A549 (cell line): ENCODE data around the gene ADAMTS2. TPM values are rescaled to one million over a fixed set of nuclear protein-coding genes. Genes with fewer than 3 reads are reported as not detected.

Source experiments
- ATAC-seq, 2 experiments: fragments of 200-7000 bp in 1 of 2; fragments of >200 bp in 1 of 2; cut with Nextera tagmentation in 1 of 2; cut with Tn5 transposase in 1 of 2; 3 replicates each; pipeline versions ENCODE4 v1.8.0 to v1.9.1; 2018 to 2020; ENCODE audit warnings: mild to moderate bottlenecking in 1 of 2, moderate library complexity in 1 of 2
- CTCF ChIA-PET: fragments of 300-600 bp; sonication (Branson Sonifier 250); formaldehyde crosslinking; extraction: SDS; loops from one replicate; lab custom pipeline; 2021; ENCODE audit warnings: antibody characterized with exemption, inconsistent platforms; lab: Yijun Ruan, JAX
- POLR2A ChIA-PET: fragments of 350-600 bp; formaldehyde crosslinking; extraction: SDS; loops from one replicate; lab custom pipeline; 2021; ENCODE audit warnings: antibody characterized with exemption, inconsistent platforms; lab: Yijun Ruan, JAX
- DNase-seq, 2 experiments: peaks; one replicate each; pipeline versions ENCODE4 v3.0.0 to v3.0.0-alpha.2; 2011 to 2016; ENCODE audit warnings: low read depth in 1 of 2, low spot score in 1 of 2
- FAIRE-seq: peaks from 2 replicates; lab custom pipeline; 2011; peaks lifted over from hg19 to GRCh38; lab: Jason Lieb, UNC
- H3K27ac ChIP-seq, 2 experiments: fragments of >200 bp; sonication (Bioruptor Twin); formaldehyde crosslinking; 3 replicates each; pipeline ENCODE4 v1.5.1; 2016 to 2017
- H3K4me1 ChIP-seq: fragments of >200 bp; sonication (Bioruptor Twin); formaldehyde crosslinking; 3 replicates; pipeline ENCODE4 v1.6.1; 2016
- H3K4me2 ChIP-seq: fragments of >200 bp; sonication (Bioruptor Twin); formaldehyde crosslinking; 3 replicates; pipeline ENCODE4 v1.6.1; 2016
- H3K4me3 ChIP-seq: fragments of >200 bp; sonication (Bioruptor Twin); formaldehyde crosslinking; 3 replicates; pipeline ENCODE4 v1.5.1; 2016
- H3K9me3 ChIP-seq: fragments of >200 bp; sonication (Bioruptor Twin); formaldehyde crosslinking; 3 replicates; pipeline ENCODE4 v1.6.1; 2016
- CBX2 ChIP-seq: fragments of 200-600 bp; sonication (generic); IDR thresholded peaks from 2 replicates; pipeline ENCODE4 v1.6.1; 2016; ENCODE audit warnings: low read depth, mild to moderate bottlenecking, borderline replicate concordance
- CHD2 ChIP-seq: fragments of 150-350 bp; IDR thresholded peaks from 2 replicates; pipeline ENCODE4 v1.6.1; 2014; ENCODE audit warnings: low read length; ENCODE audit not compliant: partially characterized antibody
- E2F6 ChIP-seq: IDR thresholded peaks from 2 replicates; pipeline ENCODE4 v1.6.1; 2012; ENCODE audit warnings: low read depth, borderline replicate concordance
- EP300 ChIP-seq, 2 experiments: fragments of >200 bp; sonication (Bioruptor Twin); formaldehyde crosslinking; IDR thresholded peaks; 2 replicates in 1 of 2; 3 replicates in 1 of 2; pipeline ENCODE4 v1.6.1; 2016 to 2017
- ESRRA ChIP-seq: fragments of 150-350 bp; IDR thresholded peaks from 2 replicates; pipeline ENCODE4 v1.6.1; 2014; ENCODE audit warnings: mild to moderate bottlenecking, low read length, borderline replicate concordance
- FOSB ChIP-seq: fragments of 250-450 bp; sonication (Bioruptor Pico); IDR thresholded peaks from 2 replicates; pipeline ENCODE4 v1.5.0; 2020; ENCODE audit warnings: mild to moderate bottlenecking, moderate library complexity
- FOXS1 ChIP-seq: fragments of 250-450 bp; sonication (Bioruptor Pico); IDR thresholded peaks from 2 replicates; pipeline ENCODE4 v1.5.0; 2020; ENCODE audit warnings: mild to moderate bottlenecking, moderate library complexity
- HDAC2 ChIP-seq: fragments of 200-600 bp; sonication (generic); IDR thresholded peaks from 2 replicates; pipeline ENCODE4 v1.6.1; 2016
- HES2 ChIP-seq: fragments of >200 bp; sonication (Bioruptor Twin); formaldehyde crosslinking; IDR thresholded peaks from 2 replicates; pipeline ENCODE4 v1.6.1; 2016
- HEYL ChIP-seq: fragments of 250-450 bp; sonication (Bioruptor Pico); IDR thresholded peaks from 2 replicates; pipeline ENCODE4 v1.8.0; 2021; ENCODE audit warnings: mild to moderate bottlenecking, moderate library complexity
- HOXA7 ChIP-seq: fragments of 250-450 bp; sonication (Bioruptor Pico); IDR thresholded peaks from 2 replicates; pipeline ENCODE4 v1.5.0; 2020; ENCODE audit warnings: mild to moderate bottlenecking, moderate library complexity
- HOXB13 ChIP-seq: fragments of 250-450 bp; sonication (Bioruptor Pico); IDR thresholded peaks from 2 replicates; pipeline ENCODE4 v1.5.0; 2020; ENCODE audit warnings: low read depth, mild to moderate bottlenecking, moderate library complexity
- JUN ChIP-seq, 2 experiments: fragments of >200 bp; sonication (Bioruptor Twin); formaldehyde crosslinking; IDR thresholded peaks; 2 replicates in 1 of 2; 3 replicates in 1 of 2; pipeline ENCODE4 v1.6.1; 2016 to 2017
- MAFK ChIP-seq: fragments of 450-650 bp; IDR thresholded peaks from 2 replicates; pipeline ENCODE4 v1.6.1; 2014; ENCODE audit not compliant: partially characterized antibody
- NFE2L2 ChIP-seq: fragments of 150-350 bp; conservative IDR thresholded peaks from 2 replicates; pipeline ENCODE4 v1.6.1; 2014; ENCODE audit warnings: low read length
- PBX3 ChIP-seq: IDR thresholded peaks from 2 replicates; pipeline ENCODE4 v1.6.1; 2012
- PHF8 ChIP-seq: fragments of 200-600 bp; sonication (generic); IDR thresholded peaks from 2 replicates; pipeline ENCODE4 v1.6.1; 2016; ENCODE audit warnings: low read depth, mild to moderate bottlenecking, antibody characterized with exemption, moderate library complexity, borderline replicate concordance
- POLR2A ChIP-seq: IDR thresholded peaks from 2 replicates; pipeline ENCODE4 v1.6.1; 2012; ENCODE audit warnings: mild to moderate bottlenecking, low read length
- POLR2AphosphoS2 ChIP-seq: conservative IDR thresholded peaks from 2 replicates; pipeline ENCODE4 v1.6.1; 2012; ENCODE audit warnings: low read length, improper control_type of control experiment, inconsistent platforms
- RAD21 ChIP-seq, 2 experiments: fragments of >200 bp in 1 of 2; sonication (Bioruptor Twin) in 1 of 2; formaldehyde crosslinking in 1 of 2; IDR thresholded peaks in 1 of 2; conservative IDR thresholded peaks in 1 of 2; 2 replicates in 1 of 2; 3 replicates in 1 of 2; pipeline ENCODE4 v1.6.1; 2012 to 2018; ENCODE audit warnings: inconsistent platforms in 1 of 2
- RCOR1 ChIP-seq: fragments of 150-350 bp; IDR thresholded peaks from 2 replicates; pipeline ENCODE4 v1.6.1; 2014; ENCODE audit warnings: antibody characterized with exemption, low read length, low read depth
- RFX5 ChIP-seq: fragments of 450-650 bp; IDR thresholded peaks from 2 replicates; pipeline ENCODE4 v1.7.1; 2014; ENCODE audit warnings: antibody characterized with exemption, mild to moderate bottlenecking, moderate library complexity
- TFCP2L1 ChIP-seq: fragments of 250-450 bp; sonication (Bioruptor Pico); IDR thresholded peaks from 2 replicates; pipeline ENCODE4 v1.5.0; 2021; ENCODE audit warnings: mild to moderate bottlenecking
- ZC3H11A ChIP-seq: fragments of 450-650 bp; IDR thresholded peaks from 2 replicates; pipeline ENCODE4 v1.6.1; 2014; ENCODE audit warnings: antibody characterized with exemption, mild to moderate bottlenecking
- ZNF302 ChIP-seq: fragments of 250-450 bp; sonication (Bioruptor Pico); IDR thresholded peaks from 2 replicates; pipeline ENCODE4 v1.9.0; 2021; ENCODE audit warnings: inconsistent platforms, mild to moderate bottlenecking, moderate library complexity
- ZSCAN20 ChIP-seq: fragments of 250-450 bp; sonication (Bioruptor Pico); IDR thresholded peaks from 2 replicates; pipeline ENCODE4 v1.8.0; 2022; ENCODE audit warnings: mild to moderate bottlenecking, moderate library complexity
- WGBS: methylation state at CpG from one replicate; pipeline ENCODE4 v1.1.6; 2017; ENCODE audit errors: missing lambda C conversion rate; 5-methylcytosine and 5-hydroxymethylcytosine counted together
- polyA plus RNA-seq, 4 experiments: library from polyadenylated mRNA; depleted of rRNA in 3 of 4; stranded (reverse); fragments of >200 nt; fragmentation: RNase III in 1 of 4; extraction: RNeasy Plus Mini Kit Qiagen cat#74134 plus additional on column Dnase treatment in 1 of 4; gene quantifications; 2 replicates in 3 of 4; 3 replicates in 1 of 4; pipeline ENCODE4 v1.2.3, GENCODE V29; 2011 to 2017
- TF ChIP-seq, protein P1 (sequence below): fragments of >200 bp; sonication (Bioruptor Twin); formaldehyde crosslinking; IDR thresholded peaks from 3 replicates; pipeline ENCODE4 v1.5.1; 2016

ADAMTS2 gene
- polyA plus RNA-seq, 2 of the 4 experiments (the other 2 are of a cell fraction) = not detected

- ATAC-seq (no peak), FAIRE-seq (no peak), DNase-seq (no peak)
- POLR2A ChIA-PET = no interaction called here
- Histone ChIP-seq H3K4me1 (no peaks in the 10 kb centered on the region), H3K9me3 (no peaks in the 10 kb centered on the region; the same call in 1 of the 3 replicates), H3K4me2 (no peak overlapping the region), H3K4me3 (no peak overlapping the region), H3K27ac (no peak overlapping the region)
- TF ChIP-seq CHD2 = no peak
- TF ChIP-seq ZC3H11A = no peak
- no peak for TF ChIP-seq EP300 (IDR thresholded peaks at IDR 0.05)
- TF ChIP-seq RCOR1 = no peak
- no peak for TF ChIP-seq PBX3
- TF ChIP-seq FOSB (CRISPR knock-in tag) = no peak
- no peak for TF ChIP-seq RAD21 (conservative IDR thresholded peaks at IDR 0.05 in 1 of 2, IDR thresholded peaks at IDR 0.05 in 1 of 2)
- no peak for TF ChIP-seq RFX5
- TF ChIP-seq CBX2 = no peak
- no peak for TF ChIP-seq POLR2AphosphoS2
- no peak for TF ChIP-seq HES2
- TF ChIP-seq HEYL = no peak
- CTCF ChIA-PET = no interaction called here
- WGBS = 32% methylated on average over 7 of the region's 7 CpGs
These were observed 53.1 kb downstream of the ADAMTS2 start for GRCh38 chr5:179292202-179292601.

- DNase-seq (no peak), FAIRE-seq (no peak), ATAC-seq (no peak)
- Histone ChIP-seq H3K4me2 (no peak overlapping the region), H3K9me3 (no peaks in the 10 kb centered on the region; the same call in 1 of the 3 replicates), H3K4me3 (no peak overlapping the region), H3K4me1 (no peaks in the 10 kb centered on the region), H3K27ac (no peak overlapping the region)
- POLR2A ChIA-PET = no interaction called here
- WGBS = 26% methylated on average over 8 of the region's 19 CpGs
- CTCF ChIA-PET = no interaction called here
- no peak for TF ChIP-seq HDAC2
- TF ChIP-seq HOXA7 (CRISPR knock-in tag) = no peak
- TF ChIP-seq, protein P1, sequence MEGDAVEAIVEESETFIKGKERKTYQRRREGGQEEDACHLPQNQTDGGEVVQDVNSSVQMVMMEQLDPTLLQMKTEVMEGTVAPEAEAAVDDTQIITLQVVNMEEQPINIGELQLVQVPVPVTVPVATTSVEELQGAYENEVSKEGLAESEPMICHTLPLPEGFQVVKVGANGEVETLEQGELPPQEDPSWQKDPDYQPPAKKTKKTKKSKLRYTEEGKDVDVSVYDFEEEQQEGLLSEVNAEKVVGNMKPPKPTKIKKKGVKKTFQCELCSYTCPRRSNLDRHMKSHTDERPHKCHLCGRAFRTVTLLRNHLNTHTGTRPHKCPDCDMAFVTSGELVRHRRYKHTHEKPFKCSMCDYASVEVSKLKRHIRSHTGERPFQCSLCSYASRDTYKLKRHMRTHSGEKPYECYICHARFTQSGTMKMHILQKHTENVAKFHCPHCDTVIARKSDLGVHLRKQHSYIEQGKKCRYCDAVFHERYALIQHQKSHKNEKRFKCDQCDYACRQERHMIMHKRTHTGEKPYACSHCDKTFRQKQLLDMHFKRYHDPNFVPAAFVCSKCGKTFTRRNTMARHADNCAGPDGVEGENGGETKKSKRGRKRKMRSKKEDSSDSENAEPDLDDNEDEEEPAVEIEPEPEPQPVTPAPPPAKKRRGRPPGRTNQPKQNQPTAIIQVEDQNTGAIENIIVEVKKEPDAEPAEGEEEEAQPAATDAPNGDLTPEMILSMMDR = no peak
- no peak for TF ChIP-seq E2F6
- TF ChIP-seq POLR2A = no peak
- no peak for TF ChIP-seq CBX2
These were observed 54.4 kb downstream of the ADAMTS2 start for GRCh38 chr5:179290681-179291540.

GRCh38 chr5:179289756-179290385 lies 55.4 kb downstream of the ADAMTS2 start:
- TF ChIP-seq MAFK (no peak), TFCP2L1 (CRISPR knock-in tag) (no peak), HES2 (no peak), NFE2L2 (no peak), ZSCAN20 (no peak), PHF8 (no peak), HOXB13 (no peak), JUN (IDR thresholded peaks at IDR 0.05) (no peak), E2F6 (no peak), HDAC2 (no peak), FOXS1 (CRISPR knock-in tag) (no peak), ESRRA (no peak), ZC3H11A (no peak), RCOR1 (no peak), POLR2AphosphoS2 (no peak), ZNF302 (CRISPR knock-in tag) (no peak)
- FAIRE-seq (no peak), DNase-seq (no peak), ATAC-seq (no peak)
- WGBS = 39% methylated on average over 13 of the region's 13 CpGs
- Histone ChIP-seq H3K27ac (no peak overlapping the region), H3K4me3 (no peak overlapping the region), H3K4me1 (no peaks in the 10 kb centered on the region), H3K9me3 (no peaks in the 10 kb centered on the region; the same call in 1 of the 3 replicates), H3K4me2 (no peak overlapping the region)
- ChIA-PET CTCF (no interaction called here), POLR2A (no interaction called here)
